ENCODE results near the gene UBE2R2. TPM values are rescaled to one million over a fixed set of nuclear protein-coding genes. Genes with fewer than 3 reads are reported as not detected.

Gene UBE2R2
- total RNA-seq, 3 donors from 2014 or later, result 32.1 to 55.5 (median 34.4) TPM

GRCh38 chr9:33917036-33917435 lies 100.1 kb downstream of the UBE2R2 start:
- ATAC-seq, result no peak
- TF ChIP-seq, protein P1, sequence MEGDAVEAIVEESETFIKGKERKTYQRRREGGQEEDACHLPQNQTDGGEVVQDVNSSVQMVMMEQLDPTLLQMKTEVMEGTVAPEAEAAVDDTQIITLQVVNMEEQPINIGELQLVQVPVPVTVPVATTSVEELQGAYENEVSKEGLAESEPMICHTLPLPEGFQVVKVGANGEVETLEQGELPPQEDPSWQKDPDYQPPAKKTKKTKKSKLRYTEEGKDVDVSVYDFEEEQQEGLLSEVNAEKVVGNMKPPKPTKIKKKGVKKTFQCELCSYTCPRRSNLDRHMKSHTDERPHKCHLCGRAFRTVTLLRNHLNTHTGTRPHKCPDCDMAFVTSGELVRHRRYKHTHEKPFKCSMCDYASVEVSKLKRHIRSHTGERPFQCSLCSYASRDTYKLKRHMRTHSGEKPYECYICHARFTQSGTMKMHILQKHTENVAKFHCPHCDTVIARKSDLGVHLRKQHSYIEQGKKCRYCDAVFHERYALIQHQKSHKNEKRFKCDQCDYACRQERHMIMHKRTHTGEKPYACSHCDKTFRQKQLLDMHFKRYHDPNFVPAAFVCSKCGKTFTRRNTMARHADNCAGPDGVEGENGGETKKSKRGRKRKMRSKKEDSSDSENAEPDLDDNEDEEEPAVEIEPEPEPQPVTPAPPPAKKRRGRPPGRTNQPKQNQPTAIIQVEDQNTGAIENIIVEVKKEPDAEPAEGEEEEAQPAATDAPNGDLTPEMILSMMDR (IDR thresholded peaks at IDR 0.05), result no peak
- intact Hi-C loops (cut with DNase I, micrococcal nuclease), result no loop called here
- no peaks in the 10 kb centered on the region for H3K9me3 ChIP-seq
- H3K4me1 ChIP-seq (ENCODE audit: low read depth), result no peaks in the 10 kb centered on the region
- DNase-seq, result no peak
- H3K36me3 ChIP-seq (ENCODE audit: low read depth), result no peaks in the 10 kb centered on the region
- no peak overlapping the region for H3K4me3 ChIP-seq

DNA sequence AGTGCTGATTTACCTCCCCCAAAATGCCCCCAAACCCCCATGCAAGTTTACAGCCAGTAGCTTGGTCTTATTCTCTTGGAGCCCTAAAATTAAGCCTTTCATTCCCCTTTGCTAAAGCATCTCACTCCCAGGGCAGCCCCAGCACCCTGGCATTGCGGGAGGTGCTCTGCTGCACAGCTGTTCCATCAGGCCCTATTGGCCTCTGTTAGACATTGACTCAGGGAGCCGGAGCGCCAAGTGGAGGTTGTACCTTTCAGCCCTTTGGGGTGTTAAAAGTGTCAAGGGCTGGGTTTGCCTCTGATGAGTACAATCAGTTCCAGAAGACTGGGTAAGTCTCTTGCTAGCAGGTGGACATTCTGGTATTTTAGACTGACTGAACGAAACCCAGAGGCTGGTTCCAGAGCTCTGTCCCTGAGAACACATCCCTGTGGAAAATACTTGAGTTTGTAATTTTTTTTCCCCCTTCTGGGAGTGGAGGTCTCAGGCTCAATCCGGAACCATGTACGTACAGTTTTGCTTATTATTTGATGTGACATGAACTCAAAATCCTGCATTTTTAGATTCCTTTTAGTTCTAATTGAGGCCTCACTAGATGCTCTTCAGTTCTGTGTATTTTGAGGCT lies 102.4 kb downstream of the UBE2R2 start:
- DNase-seq, result no peak
- TF ChIP-seq, protein P1 (IDR thresholded peaks at IDR 0.05), result no peak
- no peaks in the 10 kb centered on the region for H3K36me3 ChIP-seq (ENCODE audit: low read depth)

DNA sequence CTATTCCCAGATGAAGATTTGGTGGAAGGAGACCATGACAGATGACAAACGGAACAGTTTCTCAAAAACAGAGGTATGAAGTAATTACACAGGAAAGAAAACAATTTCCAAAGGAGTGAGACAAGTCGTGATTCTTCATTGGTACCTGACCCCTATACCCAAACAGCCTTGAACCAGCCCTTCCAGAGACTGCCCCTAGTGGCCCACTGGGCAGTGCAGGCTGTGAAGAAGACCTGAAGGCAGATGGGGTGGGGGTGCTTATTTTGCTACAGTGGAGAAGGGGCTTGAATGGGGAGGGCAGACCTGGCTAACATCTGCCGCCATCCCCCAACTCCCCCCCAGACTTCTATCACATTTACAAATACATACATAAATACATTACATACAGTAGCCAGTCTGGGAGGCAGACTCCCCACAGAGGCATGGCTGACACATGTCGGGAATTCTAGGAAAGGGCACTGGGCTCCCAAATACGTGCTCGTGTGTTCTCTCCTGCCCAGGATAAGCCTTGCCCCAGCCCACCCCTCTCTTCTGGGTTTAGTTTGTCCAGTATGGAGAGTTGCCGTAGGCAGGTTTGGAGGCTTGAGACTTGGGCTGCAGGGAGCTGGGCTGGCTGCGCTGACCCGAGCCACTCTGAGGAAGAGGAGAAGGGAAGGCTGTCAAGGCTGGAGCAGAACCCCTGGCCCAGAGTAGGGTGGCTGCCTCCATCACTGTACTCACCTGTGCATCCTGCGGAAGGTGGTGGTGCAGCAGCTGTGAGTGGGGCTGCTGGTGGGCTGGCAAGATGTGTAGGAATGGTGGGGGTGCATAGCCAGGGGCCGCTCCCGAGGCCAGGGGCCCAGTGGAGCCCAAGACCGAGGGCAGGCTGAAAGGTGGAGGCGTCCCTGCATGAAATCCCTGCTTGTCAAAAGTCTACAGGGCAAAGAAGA lies 105.3 kb downstream of the UBE2R2 start:
- ATAC-seq, result peak; percentile 41
- peak in 1 of 3 donors; percentile 17 for DNase-seq
- H3K4me3 ChIP-seq, result no peak overlapping the region
- H3K4me1 ChIP-seq (ENCODE audit: low read depth), result no peaks in the 10 kb centered on the region
- intact Hi-C loops (cut with DNase I, micrococcal nuclease), result no loop called here
- H3K9me3 ChIP-seq, result no peaks in the 10 kb centered on the region
- H3K36me3 ChIP-seq (ENCODE audit: low read depth), result no peaks in the 10 kb centered on the region
- TF ChIP-seq, protein P1 (IDR thresholded peaks at IDR 0.05), result peak; percentile 10

More for the DNA sequence above, 102.4 kb downstream of the UBE2R2 start:
- H3K4me1 ChIP-seq (ENCODE audit: low read depth), result no peaks in the 10 kb centered on the region
- no peak for ATAC-seq
- H3K9me3 ChIP-seq, result no peaks in the 10 kb centered on the region
- intact Hi-C loops (cut with DNase I, micrococcal nuclease), result no loop called here
- H3K4me3 ChIP-seq, result no peak overlapping the region

- H3K4me1 ChIP-seq (ENCODE audit: low read depth), result no peaks in the 10 kb centered on the region
- no peaks in the 10 kb centered on the region for H3K36me3 ChIP-seq (ENCODE audit: low read depth)
- ATAC-seq, result no peak
- DNase-seq, result no peak
- H3K9me3 ChIP-seq, result no peaks in the 10 kb centered on the region
- H3K4me3 ChIP-seq, result no peak overlapping the region
- TF ChIP-seq, protein P1 (IDR thresholded peaks at IDR 0.05), result no peak
- intact Hi-C loops (cut with DNase I, micrococcal nuclease), result no loop called here
Measured at GRCh38 chr9:33923079-33923478, 106.1 kb downstream of the UBE2R2 start.

GRCh38 chr9:33923998-33924701 lies 107.2 kb downstream of the UBE2R2 start:
- ATAC-seq (no peak), DNase-seq (no peak)
- intact Hi-C loops (cut with DNase I, micrococcal nuclease), result no loop called here
- Histone ChIP-seq H3K36me3 (ENCODE audit: low read depth) (no peaks in the 10 kb centered on the region), H3K9me3 (no peaks in the 10 kb centered on the region), H3K4me1 (ENCODE audit: low read depth) (no peaks in the 10 kb centered on the region), H3K4me3 (no peak overlapping the region)
- TF ChIP-seq, protein P1 (IDR thresholded peaks at IDR 0.05), result no peak
